ENCODE data around the gene HORMAD1. TPM values are rescaled to one million over a fixed set of nuclear protein-coding genes. Genes with fewer than 3 reads are reported as not detected.

The HORMAD1 gene
- total RNA-seq, 3 donors from 2014 or later, result 0.48 to 0.66 TPM; not detected in 1

DNA sequence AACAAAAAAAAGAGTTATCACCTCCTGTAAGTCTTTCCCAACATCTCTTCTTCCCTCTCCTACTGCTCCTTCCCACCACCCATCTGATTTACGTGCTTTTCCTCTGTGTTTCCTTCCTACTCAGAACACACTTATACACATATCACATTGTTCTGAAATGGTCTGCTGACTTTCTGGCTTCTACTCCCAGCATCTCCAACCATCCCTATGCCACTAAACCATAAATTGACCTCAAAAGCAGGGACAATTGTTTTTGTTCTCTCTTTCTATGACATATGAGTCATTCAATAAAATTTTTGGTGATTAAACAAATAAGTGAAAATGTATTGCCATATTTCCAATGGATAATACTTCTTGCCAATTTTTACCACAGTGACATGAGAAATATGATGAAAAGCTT, 31.9 kb downstream of the HORMAD1 start:
- H3K27me3 ChIP-seq, result no peaks in the 10 kb centered on the region
- no peak for DNase-seq (ENCODE audit: low spot score in 2 of 2)
- H3K27ac ChIP-seq, result no peak overlapping the region
- intact Hi-C loops (cut with DNase I; ENCODE audit: low total_unique reads), result no loop called here
- TF ChIP-seq CTCF (IDR thresholded peaks at IDR 0.05) (no peak), POLR2AphosphoS5 (IDR thresholded peaks at IDR 0.05) (no peak)
- no peak overlapping the region for H3K4me3 ChIP-seq
- H3K4me1 ChIP-seq, result no peaks in the 10 kb centered on the region
- H3K36me3 ChIP-seq, result no peaks in the 10 kb centered on the region
- no peaks in the 10 kb centered on the region for H3K9me3 ChIP-seq

- Histone ChIP-seq H3K27ac (no peak overlapping the region), H3K4me1 (no peaks in the 10 kb centered on the region), H3K9me3 (no peaks in the 10 kb centered on the region), H3K27me3 (no peaks in the 10 kb centered on the region), H3K4me3 (no peak overlapping the region), H3K36me3 (no peaks in the 10 kb centered on the region)
- intact Hi-C loops (cut with DNase I; ENCODE audit: low total_unique reads), result no loop called here
- TF ChIP-seq POLR2AphosphoS5 (IDR thresholded peaks at IDR 0.05) (no peak), POLR2A (IDR thresholded peaks at IDR 0.05) (no peak), CTCF (IDR thresholded peaks at IDR 0.05) (no peak)
- DNase-seq (ENCODE audit: low spot score in 2 of 2), result no peak
Observed at GRCh38 chr1:150686275-150686674, 34.4 kb downstream of the HORMAD1 start.

DNA sequence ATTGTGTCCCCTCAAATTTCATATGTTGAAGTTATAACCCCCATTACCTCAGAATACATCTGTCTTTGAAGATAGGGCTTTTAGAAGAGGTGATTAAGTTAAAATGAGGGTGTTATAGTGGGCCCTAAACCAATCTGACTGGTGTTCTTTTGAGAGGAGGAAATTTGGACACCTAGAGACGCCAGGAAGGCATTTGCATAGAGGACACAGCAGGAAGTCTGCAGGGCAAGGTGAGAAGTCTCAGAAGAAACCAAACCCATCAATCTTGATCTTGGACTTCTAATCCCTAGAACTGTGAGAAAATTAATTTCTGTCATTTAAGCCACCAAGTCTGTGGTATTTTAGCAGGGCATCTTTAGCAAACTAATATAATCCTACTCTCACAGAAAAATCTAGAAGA, 36.8 kb downstream of the HORMAD1 start:
- intact Hi-C loops (cut with DNase I; ENCODE audit: low total_unique reads), result no loop called here
- H3K4me1 ChIP-seq, result no peaks in the 10 kb centered on the region
- no peak for TF ChIP-seq CTCF (IDR thresholded peaks at IDR 0.05)
- TF ChIP-seq POLR2A (IDR thresholded peaks at IDR 0.05), result no peak
- no peak for TF ChIP-seq POLR2AphosphoS5 (IDR thresholded peaks at IDR 0.05)
- H3K36me3 ChIP-seq, result no peaks in the 10 kb centered on the region
- no peak for DNase-seq (ENCODE audit: low spot score in 2 of 2)
- H3K27ac ChIP-seq, result no peak overlapping the region
- no peak overlapping the region for H3K4me3 ChIP-seq
- H3K9me3 ChIP-seq, result no peaks in the 10 kb centered on the region
- H3K27me3 ChIP-seq, result no peaks in the 10 kb centered on the region

- TF ChIP-seq POLR2AphosphoS5 (IDR thresholded peaks at IDR 0.05) (no peak), CTCF (IDR thresholded peaks at IDR 0.05) (no peak), POLR2A (IDR thresholded peaks at IDR 0.05) (no peak)
- Histone ChIP-seq H3K27me3 (no peaks in the 10 kb centered on the region), H3K4me3 (no peak overlapping the region), H3K9me3 (no peaks in the 10 kb centered on the region), H3K36me3 (no peaks in the 10 kb centered on the region), H3K4me1 (no peaks in the 10 kb centered on the region), H3K27ac (no peak overlapping the region)
- intact Hi-C loops (cut with DNase I; ENCODE audit: low total_unique reads), result no loop called here
- no peak for DNase-seq (ENCODE audit: low spot score in 2 of 2)
Observed at GRCh38 chr1:150678988-150679387, 41.7 kb downstream of the HORMAD1 start.

DNA sequence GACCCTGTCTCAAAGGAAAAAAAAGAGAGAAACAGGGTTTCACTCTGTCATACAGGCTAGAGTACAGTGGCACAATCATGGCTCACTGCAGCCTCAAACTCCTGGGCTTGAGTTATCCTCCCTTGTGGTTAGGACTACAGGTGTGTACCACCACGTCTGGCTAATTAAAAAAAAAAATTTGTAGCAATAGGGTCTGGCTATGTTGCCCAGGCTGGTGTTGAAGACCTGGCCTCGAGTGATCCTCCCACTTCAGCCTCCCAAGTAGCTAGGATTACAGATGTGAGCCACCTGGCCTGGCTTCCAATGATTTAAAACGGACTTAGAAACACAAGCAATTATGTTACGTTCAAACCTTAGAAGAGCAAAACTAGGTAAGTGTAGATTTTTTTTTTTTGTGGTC, 45.8 kb downstream of the HORMAD1 start:
- Histone ChIP-seq H3K36me3 (no peaks in the 10 kb centered on the region), H3K4me1 (no peaks in the 10 kb centered on the region), H3K27me3 (no peaks in the 10 kb centered on the region), H3K9me3 (no peaks in the 10 kb centered on the region), H3K4me3 (no peak overlapping the region), H3K27ac (no peak overlapping the region)
- no peak for TF ChIP-seq POLR2AphosphoS5 (IDR thresholded peaks at IDR 0.05)
- no peak for TF ChIP-seq POLR2A (IDR thresholded peaks at IDR 0.05)
- TF ChIP-seq CTCF (IDR thresholded peaks at IDR 0.05), result no peak
- no peak for DNase-seq (ENCODE audit: low spot score in 2 of 2)
- intact Hi-C loops (cut with DNase I; ENCODE audit: low total_unique reads), result no loop called here
